OCI-LY3 (cell line): Measurements from ENCODE around the gene KIAA0513.

Experiments
- H2AFZ ChIP-seq: fragments of 200-600, 300-600 bp; shearing (Covaris generic); 2 replicates; pipeline ENCODE4 v1.6.0; 2014; ENCODE audit warnings: antibody characterized with exemption, low read depth, low read length
- H3K27ac ChIP-seq: fragments of 200-600, 300-600 bp; sonication (generic); 2 replicates; pipeline ENCODE4 v1.5.1; 2014; ENCODE audit warnings: mild to moderate bottlenecking, low read length, moderate library complexity, mixed read lengths
- H3K27me3 ChIP-seq: fragments of 200-600, 300-600 bp; sonication (generic); 2 replicates; pipeline ENCODE4 v1.6.1; 2014; ENCODE audit warnings: low read depth, low read length, mixed read lengths
- H3K36me3 ChIP-seq: fragments of 200-600, 300-600 bp; sonication (generic); replicated peaks from 2 replicates; pipeline ENCODE3; 2014; ENCODE audit warnings: low read depth, low read length, mixed read lengths
- H3K4me1 ChIP-seq: fragments of 300-600, 200-600 bp; sonication (generic); 2 replicates; pipeline ENCODE4 v1.6.1; 2014; ENCODE audit warnings: low read length, mixed read lengths
- H3K4me2 ChIP-seq: fragments of 200-600, 300-600 bp; sonication (generic); 2 replicates; pipeline ENCODE4 v1.6.1; 2014; ENCODE audit warnings: low read length, mixed read lengths
- H3K4me3 ChIP-seq: fragments of 300-600, 200-600 bp; sonication (generic); 2 replicates; pipeline ENCODE4 v1.5.1; 2014; ENCODE audit warnings: antibody characterized with exemption, mild to moderate bottlenecking, low read length, moderate library complexity
- H3K79me2 ChIP-seq: fragments of 300-600, 200-600 bp; shearing (Covaris generic); 2 replicates; pipeline ENCODE4 v1.6.1; 2014; ENCODE audit warnings: mild to moderate bottlenecking, low read length, mixed read lengths
- H3K9ac ChIP-seq: fragments of 300-600, 200-600 bp; shearing (Covaris generic); 2 replicates; pipeline ENCODE4 v1.6.0; 2014; ENCODE audit warnings: mild to moderate bottlenecking, low read length, moderate library complexity
- H3K9me3 ChIP-seq: fragments of 200-600, 300-600 bp; shearing (Covaris generic); 2 replicates; pipeline ENCODE4 v1.6.1; 2014; ENCODE audit warnings: low read length, mixed read lengths; ENCODE audit not compliant: insufficient read depth
- H4K20me1 ChIP-seq: fragments of 200-600, 300-600 bp; sonication (generic); 2 replicates; pipeline ENCODE4 v1.6.1; 2016; ENCODE audit warnings: low read length, mixed read lengths; ENCODE audit not compliant: insufficient read depth
- EZH2phosphoT487 ChIP-seq: fragments of 200-600 bp; shearing (Covaris generic); IDR thresholded peaks from 2 replicates; pipeline ENCODE4 v1.6.1; 2018; ENCODE audit warnings: antibody characterized with exemption, mixed run types, low read depth
- TF ChIP-seq, protein P1 (sequence below): fragments of 200-600, 300-600 bp; sonication (generic); IDR thresholded peaks from 2 replicates; pipeline ENCODE4 v1.5.1; 2014; ENCODE audit warnings: antibody characterized with exemption, low read length, low read depth

KIAA0513 gene

DNA sequence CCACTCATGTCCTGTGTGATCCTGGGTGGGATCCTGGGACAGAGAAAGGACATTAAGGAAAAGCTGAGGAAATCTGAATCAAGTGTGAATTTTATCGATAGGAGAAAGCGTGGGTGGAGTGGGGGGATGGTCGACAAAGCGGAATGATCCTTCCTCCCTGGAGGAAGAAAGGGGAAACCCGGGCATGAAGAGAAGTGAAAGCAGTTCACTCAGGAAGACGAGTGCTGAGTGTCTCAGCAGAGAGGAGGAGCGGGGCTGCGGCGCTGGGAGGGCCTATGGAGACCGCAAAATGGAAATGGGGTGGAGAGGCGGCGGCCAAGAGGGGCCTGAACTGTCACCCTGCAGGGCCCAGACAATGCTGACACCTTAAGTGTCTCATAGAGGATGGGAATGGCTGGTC is 25.0 kb upstream of the KIAA0513 start:
- peaks cover 92% of the 10 kb centered on the region for H3K79me2 ChIP-seq
- H3K9me3 ChIP-seq, result no peaks in the 10 kb centered on the region
- H3K4me3 ChIP-seq, result no peak overlapping the region
- H3K9ac ChIP-seq, result no peak overlapping the region
- no peak overlapping the region for H2AFZ ChIP-seq
- H4K20me1 ChIP-seq, result peaks cover 54% of the 10 kb centered on the region
- no peaks in the 10 kb centered on the region for H3K27me3 ChIP-seq
- H3K27ac ChIP-seq, result no peak overlapping the region
- TF ChIP-seq, protein P1, sequence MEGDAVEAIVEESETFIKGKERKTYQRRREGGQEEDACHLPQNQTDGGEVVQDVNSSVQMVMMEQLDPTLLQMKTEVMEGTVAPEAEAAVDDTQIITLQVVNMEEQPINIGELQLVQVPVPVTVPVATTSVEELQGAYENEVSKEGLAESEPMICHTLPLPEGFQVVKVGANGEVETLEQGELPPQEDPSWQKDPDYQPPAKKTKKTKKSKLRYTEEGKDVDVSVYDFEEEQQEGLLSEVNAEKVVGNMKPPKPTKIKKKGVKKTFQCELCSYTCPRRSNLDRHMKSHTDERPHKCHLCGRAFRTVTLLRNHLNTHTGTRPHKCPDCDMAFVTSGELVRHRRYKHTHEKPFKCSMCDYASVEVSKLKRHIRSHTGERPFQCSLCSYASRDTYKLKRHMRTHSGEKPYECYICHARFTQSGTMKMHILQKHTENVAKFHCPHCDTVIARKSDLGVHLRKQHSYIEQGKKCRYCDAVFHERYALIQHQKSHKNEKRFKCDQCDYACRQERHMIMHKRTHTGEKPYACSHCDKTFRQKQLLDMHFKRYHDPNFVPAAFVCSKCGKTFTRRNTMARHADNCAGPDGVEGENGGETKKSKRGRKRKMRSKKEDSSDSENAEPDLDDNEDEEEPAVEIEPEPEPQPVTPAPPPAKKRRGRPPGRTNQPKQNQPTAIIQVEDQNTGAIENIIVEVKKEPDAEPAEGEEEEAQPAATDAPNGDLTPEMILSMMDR, result no peak
- no peak for TF ChIP-seq EZH2phosphoT487
- no peaks in the 10 kb centered on the region for H3K4me1 ChIP-seq
- no peak overlapping the region for H3K4me2 ChIP-seq
- peaks cover 10% of the 10 kb centered on the region for H3K36me3 ChIP-seq

- peaks cover 10% of the 10 kb centered on the region for H3K36me3 ChIP-seq
- no peak overlapping the region for H3K9ac ChIP-seq
Observed at GRCh38 chr16:85003076-85003475, 24.5 kb upstream of the KIAA0513 start.

DNA sequence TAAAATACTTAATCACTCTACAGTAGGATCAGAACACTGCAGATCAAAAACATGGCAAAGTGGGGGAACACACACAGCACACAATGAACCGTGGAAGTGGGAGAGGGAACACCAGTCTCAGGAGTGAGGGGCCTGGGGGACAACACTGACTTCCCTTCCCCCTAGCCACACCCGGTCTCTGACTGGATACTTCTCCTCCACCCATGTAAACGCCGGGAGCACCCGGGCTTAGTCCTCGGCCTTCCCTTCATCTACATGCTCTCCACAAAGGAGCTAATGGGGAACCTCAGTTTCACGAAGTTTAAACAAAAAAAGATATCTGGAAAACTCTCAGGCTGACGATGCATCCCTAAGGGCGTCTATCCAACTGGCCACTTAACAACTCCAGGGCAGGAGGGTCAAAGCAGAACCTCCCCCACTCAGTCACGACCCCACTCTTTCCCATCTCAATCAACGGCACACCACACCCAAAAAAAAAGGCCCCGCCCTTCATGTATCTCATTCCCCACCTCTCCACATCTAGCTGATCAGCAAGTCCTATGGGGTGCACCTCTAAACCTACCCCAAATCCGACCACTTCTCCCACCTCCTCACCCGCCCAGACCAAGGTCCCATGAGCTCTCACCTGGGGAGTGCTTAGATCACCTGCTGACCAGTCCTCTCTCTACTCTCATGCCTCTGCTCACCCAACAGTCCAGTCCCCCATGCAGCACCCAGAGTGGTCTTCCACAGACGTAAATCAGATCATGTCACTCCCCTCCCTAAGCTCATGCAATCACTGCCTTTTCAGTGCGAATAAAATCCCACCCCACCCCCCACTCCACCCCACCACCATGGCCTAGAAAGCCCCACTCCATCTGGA is 23.6 kb upstream of the KIAA0513 start:
- Histone ChIP-seq H3K27me3 (no peaks in the 10 kb centered on the region), H3K36me3 (peaks cover 10% of the 10 kb centered on the region), H3K4me2 (no peak overlapping the region), H3K9ac (no peak overlapping the region), H4K20me1 (peaks cover 54% of the 10 kb centered on the region), H3K4me1 (no peaks in the 10 kb centered on the region), H3K79me2 (peaks cover 94% of the 10 kb centered on the region), H2AFZ (no peak overlapping the region), H3K4me3 (no peak overlapping the region), H3K9me3 (no peaks in the 10 kb centered on the region), H3K27ac (no peak overlapping the region)
- TF ChIP-seq EZH2phosphoT487, result no peak
- TF ChIP-seq, protein P1, result no peak

More at GRCh38 chr16:85003076-85003475, 24.5 kb upstream of the KIAA0513 start:
- Histone ChIP-seq H4K20me1 (peaks cover 54% of the 10 kb centered on the region), H3K4me1 (no peaks in the 10 kb centered on the region), H3K27ac (no peak overlapping the region), H3K9me3 (no peaks in the 10 kb centered on the region), H3K4me2 (no peak overlapping the region), H3K27me3 (no peaks in the 10 kb centered on the region), H2AFZ (no peak overlapping the region), H3K79me2 (peaks cover 93% of the 10 kb centered on the region), H3K4me3 (no peak overlapping the region)
- TF ChIP-seq, protein P1, result no peak
- no peak for TF ChIP-seq EZH2phosphoT487

DNA sequence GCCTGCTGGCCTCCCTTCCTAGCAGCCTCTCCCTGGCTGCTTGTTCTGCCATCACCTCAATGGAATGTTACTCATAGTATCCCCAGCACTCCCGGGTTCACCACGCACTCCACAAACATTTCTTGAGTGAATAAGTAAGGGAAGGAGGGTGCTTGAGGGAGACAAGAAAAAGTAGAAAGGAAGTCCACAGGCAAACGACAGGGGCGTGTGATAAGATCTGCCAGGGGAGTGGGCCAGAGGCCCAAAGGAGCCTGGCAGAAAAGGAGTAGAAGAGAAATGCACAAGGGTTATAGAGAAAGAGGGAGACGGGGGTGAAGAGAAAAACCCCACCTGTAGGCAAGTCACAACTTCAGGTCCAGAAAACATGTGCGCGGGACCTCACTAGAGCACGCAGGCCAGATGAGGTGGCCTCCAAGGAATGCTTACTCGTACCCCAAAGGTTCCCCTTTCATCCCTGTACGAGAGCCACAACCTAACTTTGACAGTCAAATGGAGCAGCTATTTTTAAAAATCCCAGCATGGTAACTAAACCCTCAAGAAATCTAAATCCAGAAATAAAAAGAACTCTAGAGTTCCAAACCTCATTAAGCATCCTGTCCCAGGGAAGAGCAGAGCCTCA is 22.9 kb upstream of the KIAA0513 start:
- H3K4me2 ChIP-seq, result no peak overlapping the region
- H3K79me2 ChIP-seq, result peaks cover 94% of the 10 kb centered on the region
- no peak overlapping the region for H3K27ac ChIP-seq
- no peak overlapping the region for H3K4me3 ChIP-seq
- no peaks in the 10 kb centered on the region for H3K4me1 ChIP-seq
- no peak overlapping the region for H3K9ac ChIP-seq
- TF ChIP-seq, protein P1, result no peak
- no peak for TF ChIP-seq EZH2phosphoT487
- peaks cover 6% of the 10 kb centered on the region for H3K36me3 ChIP-seq
- H3K27me3 ChIP-seq, result no peaks in the 10 kb centered on the region
- no peak overlapping the region for H2AFZ ChIP-seq
- H4K20me1 ChIP-seq, result peaks cover 50% of the 10 kb centered on the region
- no peaks in the 10 kb centered on the region for H3K9me3 ChIP-seq
